Muscle layer of duodenum (tissue), 2 donors: ENCODE results near the gene KAT6B.
A peak's percentile ranks its signal among the peaks of the same experiment; 100 is the strongest.

Source experiments
- H3K27ac ChIP-seq: one replicate; pipeline ENCODE4 v1.7.0; 2013; ENCODE audit warnings: mild to moderate bottlenecking, low read length
- H3K27me3 ChIP-seq: one replicate; pipeline ENCODE4 v1.7.0; 2013; ENCODE audit warnings: low read depth, mild to moderate bottlenecking, control low read depth, low read length
- H3K36me3 ChIP-seq, 2 donors: one replicate each; pipeline ENCODE4 v1.7.0; 2013; ENCODE audit warnings: low read length in 2 of 2, control low read depth in 1 of 2, mild to moderate bottlenecking in 1 of 2; ENCODE audit not compliant: insufficient read depth in 2 of 2, control insufficient read depth in 1 of 2
- H3K4me1 ChIP-seq, 2 donors: one replicate each; pipeline ENCODE4 v1.7.0; 2013; ENCODE audit warnings: low read length in 2 of 2, mild to moderate bottlenecking in 2 of 2, control low read depth in 1 of 2, moderate library complexity in 1 of 2; ENCODE audit not compliant: insufficient read depth in 2 of 2, control insufficient read depth in 1 of 2
- H3K4me3 ChIP-seq, 2 donors: one replicate each; pipeline ENCODE4 v1.7.0; 2013; ENCODE audit warnings: low read length in 2 of 2, low read depth in 1 of 2, mild to moderate bottlenecking in 1 of 2
- H3K9me3 ChIP-seq, 2 donors: one replicate each; pipeline ENCODE4 v1.7.0; 2013; ENCODE audit warnings: low read length in 2 of 2, control low read depth in 1 of 2, mild to moderate bottlenecking in 1 of 2; ENCODE audit not compliant: control insufficient read depth in 1 of 2
- donor health status: healthy.

KAT6B gene

DNA sequence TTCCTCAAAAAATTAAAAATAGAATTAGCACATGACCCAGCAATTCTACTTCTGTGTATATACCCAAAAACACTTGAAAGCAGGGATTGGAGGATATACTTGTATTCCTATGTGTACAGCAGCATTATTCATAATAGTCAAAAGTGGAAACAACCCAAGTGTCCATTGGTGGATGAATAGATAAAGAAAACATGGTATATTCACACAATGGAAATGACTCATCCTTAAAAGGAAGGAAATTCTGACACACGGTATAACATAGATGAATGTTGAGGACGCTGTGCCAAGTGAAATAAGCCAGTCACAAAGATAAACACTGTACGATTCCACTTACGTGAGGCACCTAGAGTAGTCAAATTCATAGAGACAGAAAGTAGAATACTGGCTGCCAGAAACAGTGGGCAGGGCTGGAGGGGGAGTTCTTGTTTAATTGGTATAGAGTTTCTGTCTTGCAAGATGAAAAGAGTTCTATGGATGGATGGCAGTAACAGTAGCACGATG lies 26.6 kb upstream of the KAT6B start:
- H3K4me1 ChIP-seq: peaks cover 0 to 6% of the 10 kb centered on the region in 2 donors
- H3K27ac ChIP-seq: no peak overlapping the region
- H3K9me3 ChIP-seq: no peaks in the 10 kb centered on the region
- H3K27me3 ChIP-seq: no peaks in the 10 kb centered on the region
- no peaks in the 10 kb centered on the region for H3K36me3 ChIP-seq
- H3K4me3 ChIP-seq: no peak overlapping the region

DNA sequence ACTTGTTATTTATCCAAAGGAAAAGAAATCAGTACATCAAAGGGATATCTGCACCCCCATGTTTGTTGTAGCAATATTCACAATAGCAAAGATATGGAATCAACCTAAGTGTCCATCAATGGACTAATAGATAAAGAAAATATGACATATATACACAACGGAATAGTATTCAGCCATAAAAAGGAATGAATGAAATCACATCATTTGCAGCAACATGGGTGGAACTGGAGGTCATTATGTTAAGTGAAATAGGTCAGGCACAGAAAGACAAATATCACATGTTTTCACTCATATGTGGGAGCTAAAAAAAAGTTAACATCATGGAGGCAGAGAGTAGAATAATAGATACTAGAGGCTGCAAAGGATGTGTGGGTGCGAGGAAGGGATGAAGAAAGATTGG lies 25.0 kb upstream of the KAT6B start:
- Histone ChIP-seq H3K27me3 (no peaks in the 10 kb centered on the region), H3K4me1 (peaks cover 0 to 6% of the 10 kb centered on the region in 2 donors), H3K9me3 (no peaks in the 10 kb centered on the region), H3K27ac (no peak overlapping the region), H3K36me3 (no peaks in the 10 kb centered on the region), H3K4me3 (no peak overlapping the region)

DNA sequence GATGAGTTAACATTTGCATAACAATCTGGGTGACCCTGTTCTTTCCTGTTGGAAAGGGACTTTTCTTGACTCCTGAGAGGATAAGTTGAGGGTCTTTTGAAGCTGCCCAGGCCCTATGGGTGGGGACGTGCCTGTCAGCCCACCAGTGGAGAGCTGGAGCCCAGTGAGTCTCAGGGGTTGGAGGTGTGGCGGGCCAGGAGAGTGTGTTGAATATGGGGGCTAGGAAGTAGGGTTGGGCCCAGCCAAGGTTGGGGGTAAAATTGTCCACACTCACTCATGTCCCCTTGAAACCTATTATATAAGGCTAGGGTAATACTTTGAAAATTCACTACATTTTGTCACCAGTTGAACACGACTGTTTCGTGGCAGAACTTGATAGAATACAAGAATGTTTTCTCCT lies 17.9 kb upstream of the KAT6B start:
- Histone ChIP-seq H3K4me3 (no peak overlapping the region), H3K36me3 (no peaks in the 10 kb centered on the region), H3K4me1 (no peaks in the 10 kb centered on the region), H3K27me3 (no peaks in the 10 kb centered on the region), H3K27ac (no peak overlapping the region), H3K9me3 (no peaks in the 10 kb centered on the region)

DNA sequence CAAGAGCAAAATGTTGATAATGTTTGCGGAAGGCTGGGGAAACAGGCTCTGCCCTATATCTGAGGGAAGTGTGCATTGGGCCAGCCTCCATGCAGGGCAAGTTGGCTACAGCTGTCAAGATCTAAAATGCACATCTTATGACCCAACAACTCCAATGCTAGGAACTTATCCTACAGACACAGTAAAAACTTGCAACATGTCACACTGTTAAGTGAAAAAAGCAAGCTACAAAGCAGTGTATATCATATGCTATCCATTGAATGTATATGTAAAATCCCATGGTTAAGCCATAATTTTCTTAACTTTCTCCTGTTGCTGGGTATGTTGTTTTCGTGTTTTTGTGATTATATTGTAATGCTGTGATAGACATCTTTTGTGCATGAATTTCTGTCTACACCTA lies 16.3 kb upstream of the KAT6B start:
- Histone ChIP-seq H3K27ac (no peak overlapping the region), H3K4me3 (no peak overlapping the region), H3K36me3 (no peaks in the 10 kb centered on the region), H3K9me3 (no peaks in the 10 kb centered on the region), H3K27me3 (no peaks in the 10 kb centered on the region), H3K4me1 (no peaks in the 10 kb centered on the region)

DNA sequence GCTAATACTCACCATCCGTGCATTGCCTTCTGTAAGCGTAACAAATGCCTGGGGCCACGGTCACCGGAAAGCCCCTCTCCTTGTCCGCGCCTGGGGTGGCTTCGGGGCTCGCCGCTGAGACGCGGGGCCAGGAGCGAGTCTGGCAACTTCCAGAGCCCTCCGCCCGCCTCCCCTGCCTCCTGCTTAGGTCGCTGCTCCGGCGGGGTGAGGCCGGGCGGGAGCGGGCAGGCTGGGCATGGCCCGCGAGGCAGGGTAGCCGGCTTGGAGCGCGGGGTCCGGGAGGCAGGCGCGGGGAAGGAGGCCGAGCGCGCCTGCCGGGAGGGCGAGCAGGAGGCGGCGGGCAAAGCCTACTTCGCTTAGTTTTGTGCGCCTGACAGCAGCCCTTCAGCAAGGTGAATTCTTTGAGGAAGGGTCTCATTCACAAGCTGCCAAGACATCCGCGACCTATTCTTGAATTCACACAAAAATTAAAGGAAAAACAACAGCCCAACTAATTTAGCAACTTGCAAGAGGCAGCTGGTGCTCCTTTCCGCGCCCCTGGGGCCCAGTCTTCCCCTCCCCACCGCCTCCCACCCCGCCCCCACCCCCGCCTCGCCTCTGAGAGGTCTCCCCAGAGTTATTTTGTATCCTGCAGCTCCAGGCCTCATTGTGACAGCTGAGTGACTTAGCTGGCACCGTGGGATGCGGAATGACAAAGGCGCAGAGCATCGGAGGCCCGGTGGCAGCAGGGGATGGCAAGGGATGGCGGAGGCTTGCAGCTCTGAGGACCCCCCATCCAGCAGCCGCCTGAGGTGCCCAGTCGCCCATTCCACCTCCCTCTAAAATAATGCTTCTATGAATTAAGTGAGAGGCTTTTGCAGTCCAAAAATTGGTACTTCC lies 12.8 kb upstream of the KAT6B start:
- H3K27me3 ChIP-seq: no peaks in the 10 kb centered on the region
- H3K36me3 ChIP-seq: no peaks in the 10 kb centered on the region
- H3K27ac ChIP-seq: no peak overlapping the region
- H3K9me3 ChIP-seq: peaks cover 0 to 6% of the 10 kb centered on the region in 2 donors
- no peaks in the 10 kb centered on the region for H3K4me1 ChIP-seq
- H3K4me3 ChIP-seq: peak overlapping the region in 1 of 2 donors; percentile 20

DNA sequence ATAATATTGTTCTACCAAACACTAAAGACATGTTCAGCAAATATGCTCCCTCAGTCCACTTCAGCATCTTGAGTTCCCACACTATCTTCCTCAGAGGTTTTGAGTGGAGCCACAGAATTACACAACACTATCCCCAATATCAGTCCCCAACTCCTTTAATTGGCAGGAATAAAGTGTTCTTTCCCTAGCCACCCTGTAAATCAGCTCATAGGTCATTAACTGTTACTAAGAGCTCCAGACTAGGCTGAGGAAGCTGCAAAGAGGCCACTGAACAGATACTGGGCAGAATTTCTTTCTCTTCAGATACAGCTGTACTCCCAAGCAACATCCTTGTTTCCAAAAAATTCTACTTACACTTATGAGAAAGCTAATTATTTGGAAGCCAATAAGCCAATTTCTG lies 11.6 kb upstream of the KAT6B start:
- no peaks in the 10 kb centered on the region for H3K36me3 ChIP-seq
- H3K9me3 ChIP-seq: peaks cover 0 to 6% of the 10 kb centered on the region in 2 donors
- no peak overlapping the region for H3K4me3 ChIP-seq
- H3K27ac ChIP-seq: no peak overlapping the region
- no peaks in the 10 kb centered on the region for H3K4me1 ChIP-seq
- no peaks in the 10 kb centered on the region for H3K27me3 ChIP-seq

GRCh38 chr10:74816824-74817498 lies 9.4 kb upstream of the KAT6B start:
- Histone ChIP-seq H3K4me1 (no peaks in the 10 kb centered on the region), H3K36me3 (no peaks in the 10 kb centered on the region), H3K27me3 (no peaks in the 10 kb centered on the region), H3K4me3 (no peak overlapping the region), H3K27ac (no peak overlapping the region), H3K9me3 (peaks cover 0 to 6% of the 10 kb centered on the region in 2 donors)

GRCh38 chr10:74821501-74821900 lies 4.9 kb upstream of the KAT6B start:
- Histone ChIP-seq H3K27ac (no peak overlapping the region), H3K4me3 (no peak overlapping the region)

GRCh38 chr10:74822101-74822500 lies 4.3 kb upstream of the KAT6B start:
- no peak overlapping the region for H3K27ac ChIP-seq
- no peak overlapping the region for H3K4me3 ChIP-seq
- peaks cover 0 to 12% of the 10 kb centered on the region in 2 donors for H3K4me1 ChIP-seq
- no peaks in the 10 kb centered on the region for H3K27me3 ChIP-seq
- peaks cover 0 to 3% of the 10 kb centered on the region in 2 donors for H3K36me3 ChIP-seq
- peaks cover 0 to 2% of the 10 kb centered on the region in 2 donors for H3K9me3 ChIP-seq

More at GRCh38 chr10:74821501-74821900, 4.9 kb upstream of the KAT6B start:
- no peaks in the 10 kb centered on the region for H3K27me3 ChIP-seq
- H3K9me3 ChIP-seq: peaks cover 0 to 6% of the 10 kb centered on the region in 2 donors
- peaks cover 0 to 1% of the 10 kb centered on the region in 2 donors for H3K36me3 ChIP-seq
- peaks cover 0 to 12% of the 10 kb centered on the region in 2 donors for H3K4me1 ChIP-seq

DNA sequence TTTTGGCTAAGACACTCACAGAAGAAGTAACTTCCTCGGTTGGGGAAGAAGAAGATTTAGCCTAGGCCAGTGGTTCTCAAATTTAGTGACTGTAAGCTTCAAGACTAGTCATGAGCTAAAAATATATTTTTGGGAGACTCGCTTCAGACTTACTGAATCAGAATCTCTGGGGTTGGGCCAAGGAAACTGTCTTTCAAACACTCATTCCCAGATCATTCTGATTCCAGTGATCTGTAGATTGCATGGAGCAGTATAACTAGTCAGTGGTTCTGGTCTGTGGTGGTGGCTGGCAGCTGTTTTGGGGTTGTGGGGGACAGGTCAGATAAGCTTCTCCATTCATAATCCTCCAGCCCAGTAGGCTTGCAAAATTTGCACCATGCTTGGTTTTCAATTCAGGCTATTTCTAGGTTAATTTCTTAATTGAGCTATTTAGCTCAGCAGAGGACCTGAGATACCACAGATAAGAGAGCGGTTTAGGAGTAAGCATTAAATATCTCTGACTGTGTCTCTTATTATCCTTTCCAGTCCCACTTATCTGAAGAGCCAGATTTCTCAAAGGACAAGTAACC lies 3.8 kb upstream of the KAT6B start:
- Histone ChIP-seq H3K4me3 (no peak overlapping the region), H3K4me1 (peaks cover 0 to 16% of the 10 kb centered on the region in 2 donors), H3K9me3 (no peaks in the 10 kb centered on the region), H3K27me3 (no peaks in the 10 kb centered on the region), H3K27ac (no peak overlapping the region), H3K36me3 (peaks cover 0 to 3% of the 10 kb centered on the region in 2 donors)

- Histone ChIP-seq H3K9me3 (no peaks in the 10 kb centered on the region), H3K27me3 (no peaks in the 10 kb centered on the region), H3K4me3 (no peak overlapping the region), H3K4me1 (peaks cover 0 to 18% of the 10 kb centered on the region in 2 donors), H3K27ac (no peak overlapping the region), H3K36me3 (peaks cover 0 to 3% of the 10 kb centered on the region in 2 donors)
Observed at GRCh38 chr10:74823791-74824183, 2.6 kb upstream of the KAT6B start.
